ENCODE measurements around the gene GNG7. TPM values are rescaled to one million over a fixed set of nuclear protein-coding genes. Genes with fewer than 3 reads are reported as not detected.
A peak's percentile ranks its signal among the peaks of the same experiment; 100 is the strongest.
"Not testable (repeated sequence)": the region's sequence is repeated elsewhere in the genome, so short reads cannot be mapped to it uniquely, and the experiment has no call there.

GNG7 gene
- total RNA-seq, 1 donor from 2014 or later, result not detected

GRCh38 chr19:2606774-2607173 is 95.7 kb downstream of the GNG7 start:
- not testable (repeated sequence) for DNase-seq (ENCODE audit: low read depth)

GRCh38 chr19:2605889-2606288 is 96.6 kb downstream of the GNG7 start:
- DNase-seq (ENCODE audit: low read depth), result not testable (repeated sequence)

- no peak for DNase-seq (ENCODE audit: low read depth)
Measured at GRCh38 chr19:2604747-2605329, 97.7 kb downstream of the GNG7 start.

- peak; percentile 91 for DNase-seq (ENCODE audit: low read depth)
Measured at GRCh38 chr19:2603334-2603733, 99.2 kb downstream of the GNG7 start.

GRCh38 chr19:2602391-2603181 is 99.9 kb downstream of the GNG7 start:
- no peak for DNase-seq (ENCODE audit: low read depth)

- no peak for DNase-seq (ENCODE audit: low read depth)
Measured at GRCh38 chr19:2600914-2601870, 101.3 kb downstream of the GNG7 start.

- DNase-seq (ENCODE audit: low read depth), result no peak
Measured at GRCh38 chr19:2594319-2594718, 108.2 kb downstream of the GNG7 start.

- DNase-seq (ENCODE audit: low read depth), result no peak
Measured at GRCh38 chr19:2592824-2593223, 109.7 kb downstream of the GNG7 start.

GRCh38 chr19:2591537-2592291 is 110.8 kb downstream of the GNG7 start:
- DNase-seq (ENCODE audit: low read depth), result no peak

GRCh38 chr19:2590630-2591399 is 111.7 kb downstream of the GNG7 start:
- DNase-seq (ENCODE audit: low read depth), result no peak

GRCh38 chr19:2589441-2589840 is 113.1 kb downstream of the GNG7 start:
- DNase-seq (ENCODE audit: low read depth), result no peak

- DNase-seq (ENCODE audit: low read depth), result peak; percentile 55
Measured at GRCh38 chr19:2588081-2588777, 114.3 kb downstream of the GNG7 start.

- no peak for DNase-seq (ENCODE audit: low read depth)
Measured at GRCh38 chr19:2587001-2587719, 115.3 kb downstream of the GNG7 start.

GRCh38 chr19:2586196-2586595 is 116.3 kb downstream of the GNG7 start:
- DNase-seq (ENCODE audit: low read depth), result no peak

- DNase-seq (ENCODE audit: low read depth), result no peak
Measured at GRCh38 chr19:2584002-2584401, 118.5 kb downstream of the GNG7 start.

- DNase-seq (ENCODE audit: low read depth), result no peak
Measured at GRCh38 chr19:2582984-2583956, 119.2 kb downstream of the GNG7 start.

GRCh38 chr19:2580396-2580795 is 122.1 kb downstream of the GNG7 start:
- DNase-seq (ENCODE audit: low read depth), result not testable (repeated sequence)

Data from myocyte (in vitro differentiated cells).